Measurements from ENCODE around the gene RXFP1.

Gene RXFP1

DNA sequence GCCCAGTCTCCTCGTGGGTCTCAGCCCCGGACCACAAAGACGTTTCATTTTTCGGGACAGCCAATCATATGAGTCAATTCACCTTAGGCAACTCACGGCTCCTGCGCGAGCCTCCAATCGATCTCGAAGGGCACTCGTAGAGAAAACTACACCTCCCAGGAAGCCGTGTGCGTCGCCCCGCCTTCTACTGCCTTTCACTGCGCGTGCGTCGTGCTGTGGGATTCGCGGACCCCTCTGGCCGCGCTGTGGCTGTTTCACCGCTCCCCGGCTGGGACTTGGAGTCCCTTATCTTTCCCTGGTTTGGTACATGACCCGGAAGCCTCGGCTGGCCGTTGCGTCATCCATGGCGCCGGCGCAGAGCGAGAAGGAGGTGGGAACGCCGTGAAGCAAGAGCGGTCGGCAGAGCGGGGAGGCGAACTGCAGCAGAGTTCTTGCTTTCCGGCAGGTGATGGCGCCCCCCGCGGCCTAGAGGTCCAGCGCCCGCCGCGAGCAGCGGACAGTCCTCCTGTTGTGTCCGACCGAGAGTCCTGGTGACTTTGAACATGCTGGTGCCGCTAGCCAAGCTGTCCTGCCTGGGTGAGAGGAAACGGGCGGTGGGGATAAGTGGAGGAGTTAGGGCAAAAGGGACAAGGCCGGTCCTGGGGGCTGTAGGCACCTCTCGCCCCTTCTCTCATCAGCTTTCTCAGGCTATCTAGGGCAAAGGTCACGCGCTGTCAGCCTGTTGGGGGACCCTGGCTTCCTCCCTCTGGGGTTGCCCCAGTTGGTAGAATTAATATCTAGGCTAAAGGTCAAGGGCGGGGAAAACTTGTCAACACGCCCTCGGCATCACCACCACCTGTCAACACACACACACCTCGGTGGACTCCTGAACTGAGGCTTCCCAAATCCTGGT lies 150.5 kb downstream of the RXFP1 start, which contains the start of gene ETFDH:
Gene ETFDH, plus strand, starts transcription at position 382 of the 892 bp plus-strand sequence. Its CDS starts 161 bp downstream, at position 543.
- peak; percentile 98 for DNase-seq (ENCODE audit: low read depth in 2 of 2)

DNA sequence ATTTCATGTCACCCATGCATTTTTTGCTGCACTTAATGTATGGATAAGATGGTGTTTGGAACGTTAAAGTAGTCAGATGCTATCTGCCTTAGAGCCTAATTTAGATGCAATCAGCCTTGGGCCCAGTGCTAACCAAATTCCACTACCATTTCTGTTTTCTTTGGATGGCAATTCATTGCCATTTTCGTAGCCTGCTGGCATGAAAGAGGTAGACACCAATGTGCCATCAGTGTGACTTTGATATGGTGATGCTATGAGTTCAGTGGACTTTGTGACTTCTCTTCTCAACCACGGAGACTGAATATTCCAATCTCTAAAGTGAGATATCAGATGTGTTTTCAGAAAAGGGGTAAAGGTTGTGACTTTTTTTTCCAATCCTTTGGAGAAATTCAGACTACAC lies 152.0 kb downstream of the RXFP1 start:
- no peak for DNase-seq (ENCODE audit: low read depth in 2 of 2)

DNA sequence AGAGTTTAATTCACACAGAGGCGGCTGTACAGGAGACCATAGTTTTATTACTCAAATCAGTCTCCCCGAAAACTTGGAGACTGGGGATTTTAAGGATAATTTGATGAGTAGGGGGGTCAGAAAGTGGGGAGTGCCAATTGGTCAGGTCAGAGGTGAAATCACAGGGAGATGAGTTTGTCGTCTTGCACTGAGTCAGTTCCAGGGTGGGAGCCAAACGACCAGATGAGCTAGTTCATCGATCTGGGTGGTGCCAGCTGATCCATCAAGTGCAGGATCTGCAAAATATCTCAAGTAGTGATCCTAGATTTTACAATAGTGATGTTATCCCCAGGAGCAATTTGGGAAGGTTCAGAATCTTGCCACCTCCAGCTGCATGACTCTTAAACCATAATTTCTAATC lies 154.4 kb downstream of the RXFP1 start:
- no peak for DNase-seq (ENCODE audit: low read depth in 2 of 2)

DNA sequence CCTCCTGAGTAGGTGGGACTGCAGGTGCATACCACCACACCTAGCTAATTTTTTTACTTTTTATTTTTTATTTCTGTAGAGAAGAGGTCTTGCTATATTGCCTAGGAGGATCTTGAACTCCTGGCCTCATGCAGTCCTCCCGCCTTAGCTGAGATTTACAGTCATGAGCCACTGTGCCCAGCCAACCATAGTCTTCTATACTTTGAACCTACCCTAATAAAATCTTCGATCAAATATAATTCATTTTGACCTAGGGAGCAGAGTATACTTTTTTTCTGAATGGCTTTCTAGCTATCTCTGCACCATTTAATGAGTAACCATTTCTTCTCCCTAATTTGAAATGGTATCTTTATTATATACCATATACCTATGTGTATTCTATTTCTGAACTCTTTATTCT lies 157.1 kb downstream of the RXFP1 start:
- DNase-seq (ENCODE audit: low read depth in 2 of 2), result no peak

DNA sequence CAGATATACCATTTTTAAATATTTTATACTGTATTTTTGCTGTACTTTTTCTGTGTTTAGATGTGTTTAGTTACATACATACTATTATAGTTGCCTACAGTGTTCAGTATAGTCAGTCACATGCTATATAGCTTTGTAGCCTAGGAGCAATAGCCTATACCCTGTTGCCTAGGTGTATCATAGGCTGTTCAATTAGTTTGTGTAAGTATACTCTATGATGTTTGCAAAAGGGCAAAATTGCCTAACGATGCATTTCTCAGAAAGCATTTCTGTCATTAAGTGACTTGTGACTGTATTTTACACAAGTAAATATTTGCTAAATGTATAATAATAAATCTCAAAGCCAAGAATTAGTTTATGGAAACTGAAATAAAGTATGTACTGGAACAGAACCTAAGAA lies 159.9 kb downstream of the RXFP1 start:
- DNase-seq (ENCODE audit: low read depth in 2 of 2), result no peak

DNA sequence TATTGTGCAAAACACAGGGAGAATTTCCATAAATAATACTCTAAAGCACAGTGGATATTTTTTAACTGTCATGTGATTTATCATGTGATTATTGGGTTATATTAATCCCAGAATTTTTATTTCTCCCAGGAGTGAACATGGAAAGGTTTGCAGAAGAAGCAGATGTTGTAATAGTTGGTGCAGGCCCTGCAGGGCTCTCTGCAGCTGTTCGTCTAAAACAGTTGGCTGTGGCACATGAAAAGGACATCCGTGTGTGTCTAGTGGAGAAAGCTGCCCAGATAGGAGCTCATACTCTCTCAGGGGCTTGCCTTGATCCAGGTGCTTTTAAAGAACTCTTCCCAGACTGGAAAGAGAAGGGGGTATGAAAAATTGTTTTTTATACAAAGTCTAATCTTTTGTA lies 160.4 kb downstream of the RXFP1 start:
- no peak for DNase-seq (ENCODE audit: low read depth in 2 of 2)

DNA sequence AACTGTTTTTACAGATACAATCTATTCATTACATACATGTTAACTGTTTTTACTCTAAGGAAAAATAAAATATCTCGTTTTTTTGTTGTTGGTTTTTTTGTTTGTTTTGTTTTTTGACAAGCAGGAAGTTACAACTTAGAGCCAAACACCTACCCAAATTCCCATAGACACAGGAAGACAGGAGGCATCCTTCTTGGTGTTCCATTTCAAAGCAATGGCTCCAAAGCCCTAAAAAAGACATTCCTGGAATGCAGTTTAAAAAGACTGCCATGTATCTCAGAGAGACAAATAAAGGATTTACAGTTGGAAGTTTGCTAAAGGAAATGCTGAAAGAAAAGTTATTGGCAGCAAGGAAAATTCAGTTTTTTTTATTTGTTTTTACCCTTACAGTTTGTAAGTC lies 167.1 kb downstream of the RXFP1 start:
- DNase-seq (ENCODE audit: low read depth in 2 of 2), result no peak
